GM20000 (cell line): ENCODE measurements around the gene ALDH1L2.

Experiments used
- DNase-seq: peaks from one replicate; pipeline ENCODE4 v3.0.0; 2012; ENCODE audit warnings: low spot score
- TF ChIP-seq, protein P1 (sequence below): IDR thresholded peaks from 2 replicates; pipeline ENCODE4 v1.5.1; 2012; ENCODE audit warnings: mild to moderate bottlenecking, control low read depth; ENCODE audit errors: extremely low read depth, missing control alignments

ALDH1L2 gene

GRCh38 chr12:105018012-105018411, 66.2 kb downstream of the ALDH1L2 start:
- TF ChIP-seq, protein P1, sequence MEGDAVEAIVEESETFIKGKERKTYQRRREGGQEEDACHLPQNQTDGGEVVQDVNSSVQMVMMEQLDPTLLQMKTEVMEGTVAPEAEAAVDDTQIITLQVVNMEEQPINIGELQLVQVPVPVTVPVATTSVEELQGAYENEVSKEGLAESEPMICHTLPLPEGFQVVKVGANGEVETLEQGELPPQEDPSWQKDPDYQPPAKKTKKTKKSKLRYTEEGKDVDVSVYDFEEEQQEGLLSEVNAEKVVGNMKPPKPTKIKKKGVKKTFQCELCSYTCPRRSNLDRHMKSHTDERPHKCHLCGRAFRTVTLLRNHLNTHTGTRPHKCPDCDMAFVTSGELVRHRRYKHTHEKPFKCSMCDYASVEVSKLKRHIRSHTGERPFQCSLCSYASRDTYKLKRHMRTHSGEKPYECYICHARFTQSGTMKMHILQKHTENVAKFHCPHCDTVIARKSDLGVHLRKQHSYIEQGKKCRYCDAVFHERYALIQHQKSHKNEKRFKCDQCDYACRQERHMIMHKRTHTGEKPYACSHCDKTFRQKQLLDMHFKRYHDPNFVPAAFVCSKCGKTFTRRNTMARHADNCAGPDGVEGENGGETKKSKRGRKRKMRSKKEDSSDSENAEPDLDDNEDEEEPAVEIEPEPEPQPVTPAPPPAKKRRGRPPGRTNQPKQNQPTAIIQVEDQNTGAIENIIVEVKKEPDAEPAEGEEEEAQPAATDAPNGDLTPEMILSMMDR = no peak
- DNase-seq = no peak

GRCh38 chr12:105015543-105015942, 68.7 kb downstream of the ALDH1L2 start:
- TF ChIP-seq, protein P1 = no peak
- no peak for DNase-seq

GRCh38 chr12:105014603-105015002, 69.7 kb downstream of the ALDH1L2 start:
- no peak for DNase-seq
- TF ChIP-seq, protein P1 = no peak

DNA sequence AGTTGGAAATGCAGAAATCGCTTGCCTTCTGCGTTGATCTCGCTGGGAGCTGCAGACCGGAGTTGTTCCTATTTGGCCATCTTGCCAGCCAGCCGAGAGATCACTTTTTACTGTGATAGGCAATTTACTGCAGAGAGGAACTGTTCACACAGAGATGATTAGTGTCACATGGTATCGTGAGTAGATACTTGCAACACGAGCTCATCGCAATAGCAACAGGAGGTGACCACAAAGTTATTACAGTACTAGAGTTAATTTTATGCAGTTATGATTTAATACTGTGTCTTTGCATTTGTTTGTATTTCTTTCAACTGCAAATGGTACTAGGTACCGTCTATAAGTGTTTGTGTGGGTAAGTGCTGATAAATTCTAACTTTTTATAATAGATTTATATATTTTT, 70.4 kb downstream of the ALDH1L2 start:
- DNase-seq = no peak
- TF ChIP-seq, protein P1 = no peak

DNA sequence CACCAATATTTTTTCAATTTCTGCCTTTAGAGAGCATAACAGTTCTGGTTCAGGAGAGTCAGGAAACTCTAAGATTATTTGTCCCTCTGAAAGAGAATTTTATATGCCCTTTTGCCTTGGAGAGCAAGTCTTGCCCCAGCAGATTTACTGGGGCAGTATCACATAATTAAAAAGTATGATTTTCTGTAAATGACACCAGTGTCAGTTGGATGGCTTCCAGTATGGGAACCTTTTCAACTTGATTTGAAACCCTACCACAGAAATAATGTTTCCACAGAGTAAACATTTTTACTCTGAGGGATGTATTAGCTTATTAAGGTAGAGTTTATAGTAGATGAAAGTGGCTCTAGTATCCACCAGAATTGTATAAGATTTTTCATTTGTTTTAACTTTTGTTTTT, 82.8 kb downstream of the ALDH1L2 start:
- TF ChIP-seq, protein P1 = no peak
- DNase-seq = no peak

GRCh38 chr12:104999347-104999685, 84.9 kb downstream of the ALDH1L2 start:
- DNase-seq = no peak
- TF ChIP-seq, protein P1 = no peak

DNA sequence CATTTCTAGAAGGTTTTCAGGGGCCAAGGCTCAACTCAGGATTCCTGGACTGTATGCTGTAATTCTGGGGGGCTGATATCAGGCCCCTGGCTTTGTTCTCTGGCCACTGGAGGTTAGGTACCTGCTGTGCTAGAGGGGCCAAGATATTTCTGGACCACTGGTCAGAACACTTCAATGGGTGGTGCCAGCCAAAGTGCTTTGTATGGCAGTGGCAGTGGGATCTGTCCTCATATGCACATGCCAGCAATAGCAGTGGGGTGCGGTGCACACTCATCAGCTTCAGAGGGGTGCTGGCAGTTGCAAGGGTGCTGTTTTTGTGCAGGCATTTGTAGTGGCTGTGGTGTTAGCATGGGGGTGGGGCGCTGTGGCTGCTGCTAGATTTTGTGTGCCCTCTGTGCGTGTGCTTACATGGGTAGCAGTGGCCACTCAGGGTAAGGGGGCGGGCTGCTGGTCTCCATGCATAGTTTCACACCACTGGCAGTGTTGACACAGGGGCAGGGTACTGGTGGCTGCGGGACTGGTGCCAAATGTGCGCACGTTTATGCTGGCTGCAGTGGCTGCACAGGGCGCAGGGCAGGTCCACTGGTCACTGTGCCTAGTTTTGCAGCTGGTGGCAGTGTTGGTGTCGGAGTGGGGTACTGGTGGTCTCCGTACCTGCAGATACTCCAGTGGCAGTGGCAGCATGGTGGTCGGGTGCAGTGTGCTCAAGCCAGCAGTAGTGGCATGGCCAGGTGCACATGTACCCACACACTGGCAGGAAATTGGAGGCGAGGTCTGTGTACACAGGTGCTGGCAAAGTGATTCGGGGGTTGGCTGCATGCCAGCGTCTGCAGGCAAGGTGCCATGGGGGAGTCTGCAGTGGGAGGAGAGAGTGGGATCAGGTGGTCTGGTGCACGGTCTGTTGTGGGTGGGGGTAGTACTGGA, 85.6 kb downstream of the ALDH1L2 start:
- TF ChIP-seq, protein P1 = no peak

More for the DNA sequence above, 85.6 kb downstream of the ALDH1L2 start:
- no peak for DNase-seq
